ENCODE measurements around the gene ARHGEF28.

ARHGEF28 gene

GRCh38 chr5:73955271-73955846 is 329.4 kb downstream of the ARHGEF28 start:
- Histone ChIP-seq H3K9me3 (no peaks in the 10 kb centered on the region), H3K4me3 (ENCODE audit: low read depth in 1 of 2, low read length in 1 of 2) (no peak overlapping the region), H3K27me3 (no peaks in the 10 kb centered on the region), H3K4me1 (ENCODE audit: control insufficient read depth in 1 of 2, insufficient read depth in 1 of 2, low read depth in 1 of 2, low read length in 1 of 2) (no peaks in the 10 kb centered on the region), H3K27ac (no peak overlapping the region), H3K36me3 (no peaks in the 10 kb centered on the region)
- no peak for TF ChIP-seq CTCF (IDR thresholded peaks at IDR 0.05)

- TF ChIP-seq CTCF (IDR thresholded peaks at IDR 0.05): no peak
- Histone ChIP-seq H3K9me3 (no peaks in the 10 kb centered on the region), H3K4me3 (ENCODE audit: low read depth in 1 of 2, low read length in 1 of 2) (no peak overlapping the region), H3K36me3 (no peaks in the 10 kb centered on the region), H3K27ac (no peak overlapping the region), H3K4me1 (ENCODE audit: control insufficient read depth in 1 of 2, insufficient read depth in 1 of 2, low read depth in 1 of 2, low read length in 1 of 2) (no peaks in the 10 kb centered on the region), H3K27me3 (no peaks in the 10 kb centered on the region)
Observed at GRCh38 chr5:73957397-73958001, 331.5 kb downstream of the ARHGEF28 start.

GRCh38 chr5:73958037-73958436 is 332.0 kb downstream of the ARHGEF28 start:
- Histone ChIP-seq H3K27me3 (no peaks in the 10 kb centered on the region), H3K36me3 (no peaks in the 10 kb centered on the region), H3K4me3 (ENCODE audit: low read depth in 1 of 2, low read length in 1 of 2) (no peak overlapping the region), H3K4me1 (ENCODE audit: control insufficient read depth in 1 of 2, insufficient read depth in 1 of 2, low read depth in 1 of 2, low read length in 1 of 2) (no peaks in the 10 kb centered on the region), H3K9me3 (no peaks in the 10 kb centered on the region), H3K27ac (no peak overlapping the region)
- TF ChIP-seq CTCF (IDR thresholded peaks at IDR 0.05): no peak

GRCh38 chr5:73960023-73960422 is 334.0 kb downstream of the ARHGEF28 start:
- Histone ChIP-seq H3K4me1 (ENCODE audit: control insufficient read depth in 1 of 2, insufficient read depth in 1 of 2, low read depth in 1 of 2, low read length in 1 of 2) (no peaks in the 10 kb centered on the region), H3K27me3 (no peaks in the 10 kb centered on the region), H3K4me3 (ENCODE audit: low read depth in 1 of 2, low read length in 1 of 2) (no peak overlapping the region), H3K9me3 (no peaks in the 10 kb centered on the region), H3K27ac (no peak overlapping the region), H3K36me3 (no peaks in the 10 kb centered on the region)
- no peak for TF ChIP-seq CTCF (IDR thresholded peaks at IDR 0.05)

- no peaks in the 10 kb centered on the region for H3K9me3 ChIP-seq
- no peaks in the 10 kb centered on the region for H3K36me3 ChIP-seq
- no peak overlapping the region for H3K27ac ChIP-seq
- no peak overlapping the region for H3K4me3 ChIP-seq (ENCODE audit: low read depth in 1 of 2, low read length in 1 of 2)
- H3K4me1 ChIP-seq (ENCODE audit: control insufficient read depth in 1 of 2, insufficient read depth in 1 of 2, low read depth in 1 of 2, low read length in 1 of 2): no peaks in the 10 kb centered on the region
- H3K27me3 ChIP-seq: no peaks in the 10 kb centered on the region
- no peak for TF ChIP-seq CTCF (IDR thresholded peaks at IDR 0.05)
Observed at GRCh38 chr5:73960426-73960825, 334.4 kb downstream of the ARHGEF28 start.
